Measurements from ENCODE around the gene SPANXN3.
"Not testable (repeated sequence)": the region's sequence is repeated elsewhere in the genome, so short reads cannot be mapped to it uniquely, and the experiment has no call there.

GRCh38 chrX:143517375-143517774, at the start of gene SPANXN3:
- TF ChIP-seq CTCF (IDR thresholded peaks at IDR 0.05); RNF2 (IDR thresholded peaks at IDR 0.05; ENCODE audit: borderline replicate concordance, low read depth); POLR2A (IDR thresholded peaks at IDR 0.05; ENCODE audit: low read length); CEBPB (IDR thresholded peaks at IDR 0.05); MYC (IDR thresholded peaks at IDR 0.05; ENCODE audit: borderline replicate concordance, low read length); HES2 (IDR thresholded peaks at IDR 0.05); HOXB5 (CRISPR knock-in tag; IDR thresholded peaks at IDR 0.05); HMGXB4 (CRISPR knock-in tag; IDR thresholded peaks at IDR 0.05; ENCODE audit: borderline replicate concordance); CHD2 (IDR thresholded peaks at IDR 0.05; ENCODE audit: low read length, partially characterized antibody); SREBF2 (IDR thresholded peaks at IDR 0.05): not testable (repeated sequence)

All from A549 (cell line).